ENCODE measurements around the gene ABHD2.
"Not testable (repeated sequence)": the region's sequence is repeated elsewhere in the genome, so short reads cannot be mapped to it uniquely, and the experiment has no call there.

Gene ABHD2

DNA sequence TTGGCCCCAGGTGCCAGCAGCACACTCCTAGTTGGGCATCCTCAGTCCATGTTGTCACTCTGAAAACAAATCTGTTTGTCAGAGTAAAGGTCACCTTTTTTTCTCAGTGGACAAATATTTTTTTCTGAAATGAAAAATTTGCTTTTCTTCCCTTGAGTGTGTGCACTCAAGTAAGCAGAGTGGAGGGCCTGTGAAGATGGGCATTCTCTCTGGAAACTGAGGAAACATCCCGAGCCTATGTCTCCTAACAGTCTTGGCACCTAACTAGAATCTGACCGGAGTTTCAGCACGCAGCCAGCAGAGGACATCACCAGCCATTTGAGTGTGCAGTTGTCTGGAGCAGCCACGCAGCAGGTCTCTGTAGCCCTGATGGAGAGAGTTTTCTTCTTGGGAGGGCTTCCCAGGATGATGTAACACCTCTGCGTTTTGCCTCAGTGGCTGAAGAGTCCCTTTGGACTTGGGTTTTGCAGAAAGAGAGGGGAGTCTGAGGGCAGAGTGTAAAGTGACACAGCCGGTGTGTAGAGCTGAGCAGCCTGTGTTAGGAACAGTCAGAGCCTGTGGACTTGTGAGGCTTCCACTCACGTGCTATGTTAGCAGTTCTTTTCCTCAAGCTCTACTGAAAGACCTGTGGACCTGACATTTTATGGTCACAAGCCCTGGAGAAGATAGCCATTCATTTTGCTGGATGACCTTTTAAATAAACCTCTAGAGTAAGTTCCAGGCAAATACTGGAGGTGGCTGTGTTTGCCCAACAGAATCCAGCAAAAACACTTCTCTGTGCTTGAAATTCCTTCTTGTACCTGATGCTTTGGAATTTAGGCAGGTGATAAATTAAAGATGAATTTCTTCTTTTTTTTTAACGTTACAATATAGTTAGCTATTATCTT is 51.6 kb downstream of the ABHD2 start:
- no peak for DNase-seq (ENCODE audit: low read depth)

DNA sequence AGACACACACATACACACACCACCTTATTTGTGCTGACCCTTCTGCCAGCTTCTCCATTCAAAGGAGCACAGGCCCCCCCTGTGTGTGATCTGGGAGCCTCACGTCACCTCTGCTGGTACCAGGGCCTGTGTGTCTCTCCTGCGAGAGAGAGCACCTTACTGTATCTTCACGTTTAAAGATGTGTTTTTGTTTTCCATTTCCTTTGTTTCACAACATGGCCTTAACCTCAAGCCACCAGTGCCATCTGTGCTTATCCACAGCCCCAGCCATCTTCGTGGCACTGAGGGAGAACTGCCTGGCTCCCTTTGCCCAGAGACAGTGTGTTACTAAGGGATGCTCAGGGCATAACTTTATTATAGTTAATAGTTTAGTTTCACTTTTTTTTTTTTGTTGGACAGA is 52.3 kb downstream of the ABHD2 start:
- DNase-seq (ENCODE audit: low read depth): no peak

DNA sequence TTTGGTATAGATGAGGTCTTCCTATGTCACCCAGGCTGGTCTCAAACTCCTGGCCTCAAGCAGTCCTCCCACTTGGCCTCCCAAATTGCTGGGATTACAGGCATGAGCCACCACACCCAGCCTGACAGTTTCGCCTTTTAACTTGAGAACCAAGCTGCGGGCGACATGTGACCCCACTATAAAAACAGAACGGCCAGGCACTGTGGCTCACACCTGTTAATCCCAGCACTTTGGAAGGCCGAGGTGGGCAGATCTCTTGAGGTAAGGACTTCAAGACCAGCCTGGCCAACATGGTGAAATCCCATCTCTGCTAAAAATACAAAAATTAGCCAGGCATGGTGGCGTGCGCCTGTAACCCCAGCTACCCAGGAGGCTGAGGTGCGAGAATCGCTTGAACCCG is 52.9 kb downstream of the ABHD2 start:
- DNase-seq (ENCODE audit: low read depth): not testable (repeated sequence)

DNA sequence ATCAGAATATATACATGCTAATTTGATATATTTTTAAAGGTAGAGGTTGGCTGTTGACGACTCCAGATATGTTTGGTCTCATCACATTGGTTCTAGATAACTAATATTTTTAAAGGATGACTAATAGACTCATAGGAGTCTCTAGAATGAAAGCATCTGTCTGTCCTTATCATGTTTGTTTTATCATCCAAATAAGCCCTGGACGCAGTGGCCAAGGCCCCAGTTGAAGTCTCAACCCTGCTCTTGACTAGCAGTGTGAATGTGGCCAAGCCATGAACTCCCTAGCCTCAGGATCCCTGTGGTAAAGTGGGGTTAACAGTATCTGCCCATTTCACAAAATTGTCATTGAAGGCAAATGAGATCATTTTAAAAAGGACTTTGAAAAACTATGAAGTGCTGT is 53.6 kb downstream of the ABHD2 start:
- DNase-seq (ENCODE audit: low read depth): no peak

- no peak for DNase-seq (ENCODE audit: low read depth)
Observed at GRCh38 chr15:89142423-89142822, 54.2 kb downstream of the ABHD2 start.

- no peak for DNase-seq (ENCODE audit: low read depth)
Observed at GRCh38 chr15:89143503-89144162, 55.4 kb downstream of the ABHD2 start.

GRCh38 chr15:89144491-89144890 is 56.2 kb downstream of the ABHD2 start:
- DNase-seq (ENCODE audit: low read depth): no peak

DNA sequence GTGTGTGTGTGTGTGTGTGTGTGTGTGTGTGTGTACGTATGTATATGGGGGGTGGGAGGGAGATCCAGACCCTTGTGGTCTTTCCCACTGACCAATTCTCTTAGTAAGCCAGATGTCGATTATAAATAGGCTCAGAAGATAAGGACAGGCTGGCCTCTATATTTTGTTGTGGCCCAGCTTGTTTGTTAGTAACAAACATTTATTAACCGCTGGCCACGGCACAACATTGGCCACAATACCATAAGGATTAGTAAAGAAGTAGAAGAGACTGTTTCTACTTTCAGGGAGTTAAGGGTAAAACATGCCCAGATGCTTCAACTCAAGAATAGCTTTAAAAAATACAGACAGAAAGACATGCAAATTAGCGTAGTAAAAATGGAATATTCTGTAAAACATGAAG is 58.1 kb downstream of the ABHD2 start:
- DNase-seq (ENCODE audit: low read depth): no peak

- DNase-seq (ENCODE audit: low read depth): no peak
Observed at GRCh38 chr15:89148126-89148525, 59.9 kb downstream of the ABHD2 start.

DNA sequence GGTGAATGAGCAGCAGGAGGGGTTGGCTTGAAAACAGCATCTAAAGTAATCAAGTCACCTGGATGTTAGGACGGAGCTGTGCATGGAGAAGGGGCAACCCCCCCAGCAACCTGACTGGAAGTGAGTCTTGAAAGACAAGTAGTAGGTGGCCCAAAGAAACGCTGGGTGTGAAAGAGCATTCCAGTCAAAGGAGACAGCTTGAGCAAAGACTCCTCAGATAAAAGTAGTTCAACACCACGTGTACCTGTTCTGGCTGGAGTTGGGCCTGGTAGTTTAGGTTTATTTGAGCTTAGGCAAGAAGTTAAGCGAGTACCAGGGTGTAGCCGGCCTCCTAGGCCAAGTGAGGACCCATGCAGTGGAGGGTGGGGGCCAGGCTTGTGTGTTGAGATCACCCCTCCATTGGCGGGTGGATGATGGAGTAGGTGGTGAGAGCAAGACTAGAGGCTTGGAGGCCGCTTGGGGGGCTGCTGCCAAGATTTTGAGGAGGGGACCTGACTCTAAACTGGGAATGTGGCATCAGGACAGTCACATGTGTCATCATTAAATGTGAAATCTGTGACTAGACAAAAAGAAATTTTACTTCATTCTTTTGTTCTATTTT is 61.3 kb downstream of the ABHD2 start:
- no peak for DNase-seq (ENCODE audit: low read depth)

DNA sequence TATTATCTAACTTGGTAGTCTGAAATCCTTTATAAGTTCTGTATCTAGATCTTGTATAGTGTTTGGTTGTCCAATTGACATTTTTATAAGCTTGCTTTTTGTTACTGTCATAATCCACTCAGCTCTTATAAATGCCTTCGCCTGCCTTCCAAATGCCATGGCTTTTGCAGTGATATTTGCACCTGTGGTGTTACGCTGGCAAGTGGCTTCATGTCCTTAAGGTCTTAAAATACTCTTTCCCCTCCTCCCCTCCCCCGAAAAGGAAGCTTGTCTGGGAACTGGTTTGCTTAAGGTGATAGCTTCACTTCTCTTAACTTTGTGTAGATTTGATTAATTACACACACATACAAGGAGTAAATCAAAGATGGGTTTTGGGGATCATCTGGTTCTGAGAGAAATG is 62.0 kb downstream of the ABHD2 start:
- no peak for DNase-seq (ENCODE audit: low read depth)

DNA sequence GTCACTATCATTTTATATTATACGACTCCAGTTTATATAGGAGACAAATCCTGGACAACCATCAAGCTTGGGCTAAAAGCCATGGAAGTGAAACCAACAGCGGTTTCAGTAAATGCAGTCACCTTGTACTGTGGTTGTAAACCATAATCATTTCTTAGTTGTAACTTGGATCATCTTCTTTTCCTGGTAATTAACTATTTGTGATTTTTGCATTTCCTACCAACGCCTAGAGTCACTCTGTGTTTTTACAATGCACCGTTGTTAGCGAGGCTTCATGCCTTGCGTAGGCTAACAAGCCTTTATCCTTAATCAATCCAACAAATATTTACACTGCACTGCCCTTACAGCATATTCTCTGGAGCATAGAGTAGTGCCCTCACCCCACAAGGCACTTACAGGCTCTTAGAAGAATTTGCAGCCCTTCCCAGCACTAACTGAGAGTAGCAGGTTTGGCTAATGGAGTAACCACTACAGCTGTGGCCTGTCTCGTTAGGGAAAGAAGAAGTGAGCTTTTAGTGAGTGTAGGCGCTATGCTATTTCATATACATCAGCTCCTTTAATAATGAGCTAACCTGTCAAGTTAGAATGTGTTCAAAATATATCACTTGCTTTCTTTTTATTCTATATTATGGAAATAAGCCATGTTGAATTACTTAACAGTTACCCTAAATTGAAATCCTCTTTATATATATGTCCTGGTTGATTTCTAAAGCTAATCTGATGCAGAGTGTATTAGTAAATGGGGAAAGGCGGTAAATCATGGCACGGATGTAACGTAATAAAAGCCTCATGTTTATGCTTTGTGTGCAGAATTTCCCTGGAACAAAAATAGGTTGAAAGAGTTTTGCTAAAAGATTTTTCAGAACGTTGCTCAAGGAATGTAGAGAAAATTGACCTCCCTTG is 62.8 kb downstream of the ABHD2 start:
- no peak for DNase-seq (ENCODE audit: low read depth)

GRCh38 chr15:89155122-89155521 is 66.9 kb downstream of the ABHD2 start:
- DNase-seq (ENCODE audit: low read depth): no peak

- DNase-seq (ENCODE audit: low read depth): no peak
Observed at GRCh38 chr15:89155656-89156055, 67.4 kb downstream of the ABHD2 start.

DNA sequence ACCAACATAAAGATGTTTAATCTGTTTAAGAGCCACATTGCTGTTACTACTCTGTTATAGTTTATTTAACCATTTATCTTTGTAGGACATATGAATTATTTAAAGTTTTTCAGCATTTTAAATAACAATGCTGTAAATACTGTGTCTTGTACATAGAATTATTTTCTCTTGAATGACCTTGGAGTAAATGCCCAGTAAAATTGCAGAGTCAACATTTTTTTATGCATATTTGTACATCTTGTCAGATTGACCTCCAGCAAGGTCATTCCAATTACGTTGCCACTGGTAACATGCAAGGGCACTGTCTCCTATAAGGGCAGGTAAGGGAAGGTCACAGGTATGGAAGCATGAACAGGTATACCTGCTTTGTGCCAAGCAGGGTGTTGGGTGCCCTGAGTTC is 68.8 kb downstream of the ABHD2 start:
- DNase-seq (ENCODE audit: low read depth): no peak

- DNase-seq (ENCODE audit: low read depth): no peak
Observed at GRCh38 chr15:89157918-89158564, 69.8 kb downstream of the ABHD2 start.

- no peak for DNase-seq (ENCODE audit: low read depth)
Observed at GRCh38 chr15:89161666-89162065, 73.4 kb downstream of the ABHD2 start.

DNA sequence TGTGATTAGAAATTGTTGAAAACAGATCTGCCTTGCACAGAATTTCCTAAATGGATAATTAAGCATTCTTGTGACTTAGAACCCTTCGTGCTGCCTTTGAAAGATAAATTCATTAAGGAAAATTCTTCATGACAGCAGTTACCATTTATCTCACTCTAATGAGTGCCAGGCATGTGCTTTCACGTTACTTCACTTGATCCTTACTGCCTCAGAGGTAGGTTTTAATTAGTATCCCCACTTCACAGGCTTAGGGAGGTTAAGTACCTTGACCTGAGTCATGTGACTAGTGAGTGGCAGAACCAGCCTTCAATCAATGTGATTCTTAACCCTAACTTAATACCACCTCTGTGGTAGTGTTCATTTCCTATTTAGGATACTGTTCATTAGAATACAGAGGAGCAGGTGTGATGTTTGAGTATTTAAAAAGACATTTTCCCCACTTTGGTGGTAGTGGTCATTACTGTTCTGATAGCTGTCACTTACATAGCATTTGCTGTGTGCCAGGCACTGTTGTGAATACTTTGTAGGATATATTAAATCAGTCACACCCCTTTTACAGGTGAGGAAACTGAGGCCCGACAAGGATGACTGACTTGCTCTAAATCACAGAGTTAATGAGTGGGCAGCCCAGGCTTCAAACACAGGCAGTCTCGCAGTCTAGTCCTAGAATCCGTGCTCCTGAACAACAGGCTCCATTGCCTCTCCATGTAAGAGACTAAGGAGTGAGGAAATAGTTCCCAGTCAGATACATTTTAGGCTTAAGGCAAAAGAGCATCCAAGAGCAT is 75.2 kb downstream of the ABHD2 start:
- no peak for DNase-seq (ENCODE audit: low read depth)

GRCh38 chr15:89164712-89165211 is 76.5 kb downstream of the ABHD2 start:
- DNase-seq (ENCODE audit: low read depth): no peak

GRCh38 chr15:89165677-89166076 is 77.4 kb downstream of the ABHD2 start:
- DNase-seq (ENCODE audit: low read depth): no peak

Measured in activated T-cell treated with anti-CD3 and anti-CD28 coated beads for 1 hour (primary cell).